Skeletal muscle tissue (tissue), 4 donors: ENCODE results near the gene VWA5B2. TPM values are rescaled to one million over a fixed set of nuclear protein-coding genes. Genes with fewer than 3 reads are reported as not detected.

Experiments used
- H3K27ac ChIP-seq: one replicate; pipeline ENCODE4 v1.7.0; 2013; ENCODE audit warnings: mild to moderate bottlenecking, low read depth, low read length, inconsistent platforms
- H3K27me3 ChIP-seq, 3 donors: one replicate each; pipeline ENCODE4 v1.7.0; 2013; ENCODE audit warnings: low read length in 3 of 3; ENCODE audit not compliant: control insufficient read depth in 3 of 3, insufficient read depth in 3 of 3
- H3K36me3 ChIP-seq, 3 donors: one replicate each; pipeline ENCODE4 v1.7.0; 2013; ENCODE audit warnings: low read length in 3 of 3; ENCODE audit not compliant: control insufficient read depth in 3 of 3, insufficient read depth in 3 of 3
- H3K4me1 ChIP-seq, 3 donors: one replicate each; pipeline ENCODE4 v1.7.0; 2013; ENCODE audit warnings: low read length in 3 of 3, mild to moderate bottlenecking in 3 of 3; ENCODE audit not compliant: control insufficient read depth in 3 of 3, insufficient read depth in 3 of 3
- H3K4me3 ChIP-seq, 3 donors: one replicate each; pipeline ENCODE4 v1.7.0; 2013; ENCODE audit warnings: low read length in 3 of 3
- H3K9ac ChIP-seq, 3 donors: one replicate each; pipeline ENCODE4 v1.7.0; 2013; ENCODE audit warnings: low read length in 3 of 3, mild to moderate bottlenecking in 3 of 3, moderate library complexity in 2 of 3, low read depth in 1 of 3
- H3K9me3 ChIP-seq, 3 donors: one replicate each; pipeline ENCODE4 v1.7.0; 2013; ENCODE audit warnings: low read length in 3 of 3; ENCODE audit not compliant: control insufficient read depth in 3 of 3
- total RNA-seq: library from RNA; depleted of rRNA; stranded (reverse); fragments of >200 nt; gene quantifications from one replicate; pipeline ENCODE4 v1.2.3, GENCODE V29; 2014
- donor health status: Osteomylitis.

VWA5B2 gene
- total RNA-seq, 1 donor from 2014 or later, result not detected

DNA sequence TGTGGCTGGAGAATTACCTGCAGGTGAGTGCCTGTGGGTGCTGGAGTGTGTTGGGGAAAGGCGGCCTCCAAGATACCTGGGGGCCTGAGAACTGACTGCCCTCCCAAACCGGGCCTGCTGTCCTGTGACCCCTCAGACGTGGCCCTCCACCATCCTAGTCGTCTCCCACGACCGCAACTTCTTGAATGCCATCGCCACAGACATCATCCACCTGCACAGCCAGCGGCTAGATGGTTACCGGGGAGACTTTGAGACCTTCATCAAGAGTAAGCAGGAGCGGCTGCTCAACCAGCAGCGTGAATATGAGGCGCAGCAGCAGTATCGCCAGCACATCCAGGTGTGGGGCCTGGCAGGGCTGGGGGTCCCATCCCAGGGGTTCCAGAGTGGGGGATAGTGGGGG is 40.0 kb upstream of the VWA5B2 start:
- H3K27ac ChIP-seq, result no peak overlapping the region
- peaks cover 30 to 41% (median 31%) of the 10 kb centered on the region in 3 donors for H3K4me1 ChIP-seq
- no peaks in the 10 kb centered on the region for H3K27me3 ChIP-seq
- H3K4me3 ChIP-seq, result no peak overlapping the region
- H3K36me3 ChIP-seq, result peaks cover 61 to 72% (median 70%) of the 10 kb centered on the region in 3 donors
- H3K9ac ChIP-seq, result no peak overlapping the region
- no peaks in the 10 kb centered on the region for H3K9me3 ChIP-seq

DNA sequence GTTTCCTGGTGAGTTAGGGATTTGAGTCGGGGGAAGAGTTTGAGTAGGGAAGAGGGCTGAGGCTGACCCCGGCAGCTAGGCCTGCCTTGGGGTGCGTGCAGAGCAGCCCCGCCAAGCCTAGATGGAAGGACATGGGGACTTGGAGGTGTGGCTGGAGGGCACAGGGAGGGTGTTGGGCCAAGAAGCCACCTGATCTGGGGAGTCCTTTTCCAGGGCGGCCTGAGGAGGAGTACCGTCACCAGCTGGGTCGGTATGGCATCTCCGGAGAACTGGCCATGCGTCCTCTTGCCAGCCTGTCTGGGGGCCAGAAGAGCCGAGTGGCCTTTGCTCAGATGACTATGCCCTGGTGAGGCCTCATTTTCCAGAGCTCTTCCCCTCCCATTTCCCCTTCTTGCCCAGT is 36.5 kb upstream of the VWA5B2 start:
- H3K27ac ChIP-seq, result no peak overlapping the region
- H3K9me3 ChIP-seq, result no peaks in the 10 kb centered on the region
- peaks cover 70 to 81% (median 76%) of the 10 kb centered on the region in 3 donors for H3K36me3 ChIP-seq
- H3K9ac ChIP-seq, result peak overlapping the region in 2 of 3 donors; percentile 16 to 40
- peaks cover 9 to 13% (median 12%) of the 10 kb centered on the region in 3 donors for H3K4me1 ChIP-seq
- no peak overlapping the region for H3K4me3 ChIP-seq
- H3K27me3 ChIP-seq, result no peaks in the 10 kb centered on the region

DNA sequence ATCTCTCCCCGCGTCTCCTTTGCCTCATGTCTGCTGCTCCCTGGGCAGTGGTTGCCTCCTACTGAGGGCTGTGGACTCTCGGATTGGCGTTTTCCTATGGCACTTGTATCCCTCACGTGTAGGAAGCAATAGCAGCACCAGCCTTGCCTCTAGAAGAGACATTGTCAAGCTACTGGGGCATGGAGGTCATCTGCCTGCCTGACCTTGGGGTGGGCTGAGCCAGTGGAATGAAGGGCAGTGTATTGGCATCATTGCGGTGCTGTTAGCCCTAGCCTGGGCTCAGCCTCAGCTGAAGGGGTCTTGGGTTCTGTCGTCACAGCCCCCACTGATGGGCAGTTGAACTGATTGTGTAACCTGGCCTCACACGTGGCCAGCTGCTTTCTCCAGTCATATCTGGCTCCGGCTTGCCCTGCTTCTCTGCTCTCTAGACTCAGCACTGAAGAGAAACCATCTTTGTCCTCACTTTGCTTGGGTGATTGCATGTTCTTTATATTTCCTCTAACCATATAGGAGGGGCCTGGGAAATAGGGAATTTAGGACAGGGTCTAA is 35.3 kb upstream of the VWA5B2 start:
- Histone ChIP-seq H3K4me3 (no peak overlapping the region), H3K27me3 (no peaks in the 10 kb centered on the region), H3K27ac (no peak overlapping the region), H3K4me1 (peaks cover 2 to 3% (median 3%) of the 10 kb centered on the region in 3 donors), H3K9ac (no peak overlapping the region), H3K36me3 (peaks cover 59 to 69% (median 67%) of the 10 kb centered on the region in 3 donors), H3K9me3 (no peaks in the 10 kb centered on the region)

DNA sequence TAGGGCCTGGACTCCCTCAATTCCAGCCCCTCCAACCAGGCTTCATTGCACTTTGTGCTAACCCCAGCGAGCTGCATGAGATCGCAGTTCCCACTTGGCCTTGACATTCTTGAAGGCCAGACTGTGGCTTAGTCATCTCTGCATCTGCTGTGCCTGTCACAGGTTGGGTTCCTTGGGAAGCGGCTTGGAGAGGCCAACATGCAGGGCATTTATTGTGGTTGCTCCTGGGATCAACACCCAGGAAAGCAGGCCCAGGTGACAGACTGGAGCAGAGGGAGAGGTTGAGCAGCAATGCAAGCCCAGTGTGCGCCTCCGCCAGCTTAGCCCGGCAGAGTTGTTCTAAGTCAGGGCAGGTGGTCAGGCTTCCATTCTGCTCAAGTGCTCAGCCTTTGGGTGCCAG is 32.8 kb upstream of the VWA5B2 start:
- peaks cover 0 to 3% (median 2%) of the 10 kb centered on the region in 3 donors for H3K4me1 ChIP-seq
- H3K9ac ChIP-seq, result no peak overlapping the region
- H3K27me3 ChIP-seq, result no peaks in the 10 kb centered on the region
- H3K27ac ChIP-seq, result no peak overlapping the region
- no peak overlapping the region for H3K4me3 ChIP-seq
- H3K36me3 ChIP-seq, result peaks cover 36 to 45% (median 42%) of the 10 kb centered on the region in 3 donors
- H3K9me3 ChIP-seq, result no peaks in the 10 kb centered on the region

DNA sequence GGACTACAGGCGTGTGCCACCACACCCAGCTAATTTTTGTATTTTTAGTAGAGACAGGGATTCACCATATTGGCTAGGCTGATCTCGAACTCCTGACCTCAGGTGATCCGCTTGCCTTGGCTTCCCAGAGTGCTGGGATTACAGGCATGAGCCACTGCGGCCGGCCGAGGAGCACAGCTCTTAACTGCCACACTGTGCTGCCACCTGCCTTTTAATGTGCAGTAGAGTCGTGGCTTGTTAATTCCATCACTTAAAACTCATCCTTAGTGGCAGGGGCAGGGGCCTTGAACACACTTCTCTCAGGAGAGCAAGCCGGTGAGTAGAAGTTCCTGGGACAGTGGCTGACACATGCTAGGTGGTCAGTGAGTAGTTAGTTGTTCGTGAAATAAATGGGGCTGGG is 30.9 kb upstream of the VWA5B2 start:
- no peaks in the 10 kb centered on the region for H3K9me3 ChIP-seq
- H3K9ac ChIP-seq, result no peak overlapping the region
- H3K27me3 ChIP-seq, result no peaks in the 10 kb centered on the region
- no peaks in the 10 kb centered on the region for H3K4me1 ChIP-seq
- H3K36me3 ChIP-seq, result peaks cover 17 to 25% (median 23%) of the 10 kb centered on the region in 3 donors
- H3K4me3 ChIP-seq, result no peak overlapping the region
- H3K27ac ChIP-seq, result no peak overlapping the region

DNA sequence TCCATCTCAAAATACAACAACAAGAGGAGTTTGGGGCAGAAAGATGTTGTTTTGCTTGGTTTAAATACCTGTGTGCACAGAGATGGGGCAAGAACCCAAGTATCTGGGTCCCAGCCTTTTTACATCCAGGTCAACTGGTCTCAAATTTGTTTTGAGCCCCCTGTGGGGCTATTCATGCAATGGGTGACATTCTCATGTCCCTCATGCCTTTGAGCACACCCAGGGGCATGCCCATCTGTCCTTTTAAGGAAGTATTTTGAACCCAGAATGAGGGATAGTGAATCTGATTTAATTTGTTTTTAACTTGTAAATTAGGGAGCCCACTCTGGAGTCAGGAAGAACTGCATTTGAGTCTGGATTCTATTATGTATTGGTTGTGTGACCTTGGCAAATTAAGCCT is 28.6 kb upstream of the VWA5B2 start:
- Histone ChIP-seq H3K36me3 (peaks cover 0 to 8% (median 3%) of the 10 kb centered on the region in 3 donors), H3K9me3 (no peaks in the 10 kb centered on the region), H3K4me3 (no peak overlapping the region), H3K27me3 (peaks cover 0 to under 1% (median 0%) of the 10 kb centered on the region in 3 donors), H3K27ac (no peak overlapping the region), H3K9ac (no peak overlapping the region), H3K4me1 (no peaks in the 10 kb centered on the region)

DNA sequence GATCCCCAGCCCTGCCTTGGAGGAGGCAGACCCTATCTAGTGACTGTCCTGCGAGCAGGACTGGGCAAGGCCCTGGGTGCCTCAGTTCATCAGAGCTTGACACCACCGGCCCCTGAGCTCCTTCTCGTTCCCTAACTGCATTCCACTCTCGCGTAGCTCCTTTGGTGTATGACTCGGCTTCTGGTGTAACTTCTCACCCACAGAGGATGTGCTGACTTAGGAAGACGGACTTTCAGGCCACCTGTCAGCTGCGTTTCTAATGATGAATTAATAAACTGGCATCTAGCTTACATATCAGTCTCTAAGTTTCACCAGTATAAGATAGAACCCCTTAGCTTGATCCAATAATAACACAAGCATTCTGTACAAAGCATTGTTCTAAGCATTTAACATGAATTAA is 25.9 kb upstream of the VWA5B2 start:
- no peak overlapping the region for H3K9ac ChIP-seq
- H3K27me3 ChIP-seq, result peaks cover 0 to 11% (median 7%) of the 10 kb centered on the region in 3 donors
- H3K4me1 ChIP-seq, result no peaks in the 10 kb centered on the region
- H3K4me3 ChIP-seq, result no peak overlapping the region
- no peaks in the 10 kb centered on the region for H3K9me3 ChIP-seq
- H3K27ac ChIP-seq, result no peak overlapping the region
- H3K36me3 ChIP-seq, result no peaks in the 10 kb centered on the region

DNA sequence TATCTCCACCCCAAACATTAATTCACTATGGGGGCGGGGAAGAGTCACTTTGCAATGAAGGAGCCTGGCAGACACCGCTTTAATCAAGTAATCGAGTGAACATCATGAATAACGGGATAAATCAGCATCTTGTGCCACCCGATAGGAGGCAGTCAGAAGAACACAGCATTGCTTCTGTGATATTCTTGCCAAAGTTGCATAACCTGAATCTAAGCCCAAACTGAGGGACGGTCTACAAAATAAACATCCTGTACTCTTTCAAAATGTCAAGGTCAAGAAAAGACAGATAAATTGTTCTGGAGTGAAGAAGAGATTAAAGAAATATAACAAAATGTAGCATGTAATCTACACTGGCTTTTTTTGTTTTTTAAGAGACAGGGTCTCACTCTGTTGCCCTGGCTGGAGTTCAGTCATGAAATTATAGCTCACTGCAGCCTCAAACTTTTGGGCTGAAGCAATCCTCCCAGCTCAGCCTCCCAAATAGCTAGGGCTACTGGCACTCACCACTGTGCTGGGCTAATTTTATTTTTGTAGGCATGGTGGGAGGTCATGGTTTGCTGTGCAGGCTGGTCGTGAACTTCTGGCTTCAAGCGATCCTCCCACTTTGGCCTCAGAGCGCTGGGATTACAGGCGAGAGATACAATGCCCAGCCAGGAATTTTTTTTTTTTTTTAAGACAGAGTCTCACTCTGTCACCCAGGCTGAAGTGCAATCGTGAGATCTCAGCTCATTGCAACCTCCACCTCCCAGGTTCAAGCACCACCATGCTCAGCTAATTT is 20.1 kb upstream of the VWA5B2 start:
- Histone ChIP-seq H3K4me3 (no peak overlapping the region), H3K36me3 (no peaks in the 10 kb centered on the region), H3K4me1 (no peaks in the 10 kb centered on the region), H3K27me3 (peaks cover 0 to 11% (median 7%) of the 10 kb centered on the region in 3 donors), H3K9ac (no peak overlapping the region), H3K9me3 (no peaks in the 10 kb centered on the region), H3K27ac (no peak overlapping the region)

DNA sequence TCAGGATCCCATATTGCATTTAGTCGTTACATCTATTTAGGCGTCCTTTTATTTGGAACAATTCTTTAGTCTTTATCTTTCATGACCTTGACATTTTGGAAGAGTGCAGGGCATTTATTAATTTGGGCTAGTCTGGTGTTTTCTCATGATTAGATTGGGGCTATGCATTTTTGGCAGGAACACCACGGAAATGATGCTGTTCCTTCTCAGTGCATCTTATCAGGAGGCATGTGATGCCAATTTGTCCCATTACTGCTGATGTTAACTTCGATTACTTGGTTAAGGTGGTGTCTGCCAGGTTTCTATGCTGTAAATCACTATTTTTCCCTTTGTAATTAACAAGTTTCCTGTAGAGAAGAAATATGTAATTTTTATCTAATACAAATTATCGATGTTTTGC is 18.1 kb upstream of the VWA5B2 start:
- Histone ChIP-seq H3K36me3 (no peaks in the 10 kb centered on the region), H3K27ac (no peak overlapping the region), H3K9me3 (no peaks in the 10 kb centered on the region), H3K4me1 (no peaks in the 10 kb centered on the region), H3K9ac (no peak overlapping the region), H3K27me3 (peaks cover 0 to 7% (median 7%) of the 10 kb centered on the region in 3 donors), H3K4me3 (no peak overlapping the region)

DNA sequence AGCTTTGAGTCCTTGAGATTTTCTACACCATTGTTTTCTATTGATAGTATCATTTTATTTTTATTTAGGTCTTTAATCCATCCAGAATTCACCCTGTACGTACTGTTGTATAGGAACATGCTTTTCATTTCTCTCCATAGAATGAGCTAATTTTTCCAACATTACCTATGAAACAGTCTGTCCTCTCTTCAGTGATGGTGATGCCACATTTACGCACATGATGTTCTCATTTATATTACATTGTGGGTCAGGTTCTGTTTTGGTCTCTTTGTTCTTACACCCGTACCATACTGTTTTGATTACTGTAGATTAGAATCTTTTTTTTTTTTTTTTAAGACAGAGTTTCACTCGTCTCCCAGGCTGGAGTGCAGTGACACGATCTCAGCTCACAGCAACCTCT is 17.7 kb upstream of the VWA5B2 start:
- Histone ChIP-seq H3K27me3 (peaks cover 0 to 4% (median 4%) of the 10 kb centered on the region in 3 donors), H3K9me3 (no peaks in the 10 kb centered on the region), H3K9ac (no peak overlapping the region), H3K4me1 (no peaks in the 10 kb centered on the region), H3K4me3 (no peak overlapping the region), H3K36me3 (no peaks in the 10 kb centered on the region), H3K27ac (no peak overlapping the region)
